GM23248 (cell line): Measurements from ENCODE around the gene TSPYL2.

Source experiments
- EZH2 ChIP-seq: fragments of 200-600 bp; sonication (generic); IDR thresholded peaks from 2 replicates; pipeline ENCODE4 v1.6.1; 2018; ENCODE audit warnings: antibody characterized with exemption, mild to moderate bottlenecking; ENCODE audit not compliant: insufficient read depth, poor library complexity, severe bottlenecking
- EZH2phosphoT487 ChIP-seq: fragments of 200-600 bp; sonication (generic); IDR thresholded peaks from 2 replicates; pipeline ENCODE4 v1.6.1; 2018; ENCODE audit warnings: antibody characterized with exemption, moderate library complexity, mild to moderate bottlenecking, low read depth; ENCODE audit not compliant: insufficient read depth

DNA sequence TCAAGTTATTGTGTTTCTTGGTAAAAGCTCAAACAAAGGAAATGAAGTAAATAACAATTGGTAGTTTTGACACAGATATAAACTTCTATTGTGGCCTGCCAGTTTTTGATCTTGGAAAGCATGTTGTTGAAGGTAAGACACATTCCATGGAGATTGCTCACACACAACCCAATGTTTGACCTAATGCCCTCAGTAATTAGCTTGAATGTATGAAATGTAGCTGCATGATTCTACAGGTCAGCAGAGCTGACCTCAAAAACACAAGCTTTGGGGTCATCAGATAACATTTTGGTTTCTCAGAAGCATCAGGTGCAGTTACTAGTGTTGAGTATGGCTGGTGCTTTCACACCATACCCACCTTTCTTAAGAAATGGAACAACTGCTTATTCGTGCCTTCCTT is 17.1 kb upstream of the TSPYL2 start:
- TF ChIP-seq EZH2 (no peak), EZH2phosphoT487 (no peak)
